ENCODE results near the gene MAGI1.

Gene MAGI1

DNA sequence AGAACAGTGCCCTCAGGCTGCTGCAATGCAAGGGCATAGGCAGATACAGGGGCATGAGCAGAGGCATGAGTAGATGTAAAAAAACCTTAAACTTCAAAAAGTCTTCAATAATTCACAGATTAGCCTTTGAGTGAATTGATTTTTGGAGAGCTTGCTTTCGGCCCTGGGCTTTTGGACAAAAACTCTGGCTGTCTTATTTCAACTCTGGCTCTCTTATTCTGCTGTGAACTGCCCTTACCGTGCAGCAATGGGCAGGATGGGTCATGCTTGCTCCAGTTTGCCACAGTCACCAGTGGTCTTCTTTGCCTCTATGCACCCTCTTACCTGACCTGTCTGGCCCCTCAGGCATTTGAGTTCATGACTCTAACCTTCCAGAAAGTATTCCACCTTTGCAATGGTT lies 555.7 kb downstream of the MAGI1 start:
- H3K4me3 ChIP-seq (replicated peaks; ENCODE audit: insufficient read depth, low read length): no peak overlapping the region
- no peaks in the 10 kb centered on the region for H3K27me3 ChIP-seq (ENCODE audit: insufficient read depth, poor library complexity, severe bottlenecking)
- no peak overlapping the region for H3K27ac ChIP-seq (replicated peaks)
- DNase-seq (ENCODE audit: low read depth in 1 of 2, low spot score in 1 of 2): no peak
- TF ChIP-seq GABPA (IDR thresholded peaks at IDR 0.05; ENCODE audit: low read depth): no peak
- TF ChIP-seq, protein P1, sequence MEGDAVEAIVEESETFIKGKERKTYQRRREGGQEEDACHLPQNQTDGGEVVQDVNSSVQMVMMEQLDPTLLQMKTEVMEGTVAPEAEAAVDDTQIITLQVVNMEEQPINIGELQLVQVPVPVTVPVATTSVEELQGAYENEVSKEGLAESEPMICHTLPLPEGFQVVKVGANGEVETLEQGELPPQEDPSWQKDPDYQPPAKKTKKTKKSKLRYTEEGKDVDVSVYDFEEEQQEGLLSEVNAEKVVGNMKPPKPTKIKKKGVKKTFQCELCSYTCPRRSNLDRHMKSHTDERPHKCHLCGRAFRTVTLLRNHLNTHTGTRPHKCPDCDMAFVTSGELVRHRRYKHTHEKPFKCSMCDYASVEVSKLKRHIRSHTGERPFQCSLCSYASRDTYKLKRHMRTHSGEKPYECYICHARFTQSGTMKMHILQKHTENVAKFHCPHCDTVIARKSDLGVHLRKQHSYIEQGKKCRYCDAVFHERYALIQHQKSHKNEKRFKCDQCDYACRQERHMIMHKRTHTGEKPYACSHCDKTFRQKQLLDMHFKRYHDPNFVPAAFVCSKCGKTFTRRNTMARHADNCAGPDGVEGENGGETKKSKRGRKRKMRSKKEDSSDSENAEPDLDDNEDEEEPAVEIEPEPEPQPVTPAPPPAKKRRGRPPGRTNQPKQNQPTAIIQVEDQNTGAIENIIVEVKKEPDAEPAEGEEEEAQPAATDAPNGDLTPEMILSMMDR (IDR thresholded peaks at IDR 0.05; ENCODE audit: insufficient read depth, low read length): no peak

DNA sequence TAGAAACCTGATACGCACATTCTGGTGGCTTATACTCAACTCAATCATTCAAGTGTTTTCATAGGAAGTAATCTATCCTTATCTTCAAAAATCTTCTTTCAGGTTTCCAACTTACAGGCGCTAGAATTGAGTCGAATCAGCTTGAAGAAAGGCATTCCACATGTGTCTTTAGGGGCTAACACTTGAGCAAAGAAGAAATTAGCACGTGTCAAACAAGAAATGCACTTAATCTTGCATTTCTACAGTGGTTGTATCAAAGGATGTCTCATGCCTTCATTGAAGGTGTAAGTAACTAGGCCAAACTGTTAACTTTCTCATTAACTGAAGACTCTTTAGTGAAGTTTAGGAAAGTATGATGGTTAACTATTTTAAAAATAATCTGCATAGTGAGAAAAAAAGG lies 557.6 kb downstream of the MAGI1 start:
- H3K4me3 ChIP-seq (replicated peaks; ENCODE audit: insufficient read depth, low read length): no peak overlapping the region
- no peak for DNase-seq (ENCODE audit: low read depth in 1 of 2, low spot score in 1 of 2)
- TF ChIP-seq GABPA (IDR thresholded peaks at IDR 0.05; ENCODE audit: low read depth) (no peak), SPI1 (IDR thresholded peaks at IDR 0.05; ENCODE audit: borderline replicate concordance, low read depth) (no peak), POLR2AphosphoS5 (IDR thresholded peaks at IDR 0.05; ENCODE audit: low read depth) (no peak)
- TF ChIP-seq, protein P1 (IDR thresholded peaks at IDR 0.05; ENCODE audit: insufficient read depth, low read length): no peak
- TF ChIP-seq, protein P2, sequence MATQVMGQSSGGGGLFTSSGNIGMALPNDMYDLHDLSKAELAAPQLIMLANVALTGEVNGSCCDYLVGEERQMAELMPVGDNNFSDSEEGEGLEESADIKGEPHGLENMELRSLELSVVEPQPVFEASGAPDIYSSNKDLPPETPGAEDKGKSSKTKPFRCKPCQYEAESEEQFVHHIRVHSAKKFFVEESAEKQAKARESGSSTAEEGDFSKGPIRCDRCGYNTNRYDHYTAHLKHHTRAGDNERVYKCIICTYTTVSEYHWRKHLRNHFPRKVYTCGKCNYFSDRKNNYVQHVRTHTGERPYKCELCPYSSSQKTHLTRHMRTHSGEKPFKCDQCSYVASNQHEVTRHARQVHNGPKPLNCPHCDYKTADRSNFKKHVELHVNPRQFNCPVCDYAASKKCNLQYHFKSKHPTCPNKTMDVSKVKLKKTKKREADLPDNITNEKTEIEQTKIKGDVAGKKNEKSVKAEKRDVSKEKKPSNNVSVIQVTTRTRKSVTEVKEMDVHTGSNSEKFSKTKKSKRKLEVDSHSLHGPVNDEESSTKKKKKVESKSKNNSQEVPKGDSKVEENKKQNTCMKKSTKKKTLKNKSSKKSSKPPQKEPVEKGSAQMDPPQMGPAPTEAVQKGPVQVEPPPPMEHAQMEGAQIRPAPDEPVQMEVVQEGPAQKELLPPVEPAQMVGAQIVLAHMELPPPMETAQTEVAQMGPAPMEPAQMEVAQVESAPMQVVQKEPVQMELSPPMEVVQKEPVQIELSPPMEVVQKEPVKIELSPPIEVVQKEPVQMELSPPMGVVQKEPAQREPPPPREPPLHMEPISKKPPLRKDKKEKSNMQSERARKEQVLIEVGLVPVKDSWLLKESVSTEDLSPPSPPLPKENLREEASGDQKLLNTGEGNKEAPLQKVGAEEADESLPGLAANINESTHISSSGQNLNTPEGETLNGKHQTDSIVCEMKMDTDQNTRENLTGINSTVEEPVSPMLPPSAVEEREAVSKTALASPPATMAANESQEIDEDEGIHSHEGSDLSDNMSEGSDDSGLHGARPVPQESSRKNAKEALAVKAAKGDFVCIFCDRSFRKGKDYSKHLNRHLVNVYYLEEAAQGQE (IDR thresholded peaks at IDR 0.05; ENCODE audit: insufficient replicate concordance, low read depth): no peak

DNA sequence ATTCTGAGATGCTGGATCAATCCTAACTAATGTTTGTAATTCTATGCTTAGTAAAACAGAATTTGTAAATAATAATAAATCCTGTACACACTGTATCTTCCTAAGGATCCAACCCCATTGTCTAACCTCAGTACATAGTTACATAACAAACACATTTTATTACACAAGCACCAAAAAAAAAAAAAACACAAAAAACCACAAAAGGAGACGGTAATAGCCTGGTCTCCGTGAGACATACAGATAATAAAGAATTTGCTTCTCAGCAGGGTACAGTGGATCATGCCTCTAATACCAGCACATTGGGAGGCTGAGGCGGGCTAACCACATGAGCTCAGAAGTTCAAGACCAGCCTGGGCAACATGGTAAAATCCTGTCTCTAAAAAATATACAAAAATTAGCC lies 558.7 kb downstream of the MAGI1 start:
- H3K4me3 ChIP-seq (replicated peaks; ENCODE audit: insufficient read depth, low read length): no peak overlapping the region
- TF ChIP-seq SPI1 (IDR thresholded peaks at IDR 0.05; ENCODE audit: borderline replicate concordance, low read depth): no peak
- TF ChIP-seq, protein P2 (IDR thresholded peaks at IDR 0.05; ENCODE audit: insufficient replicate concordance, low read depth): no peak
- no peak for TF ChIP-seq POLR2AphosphoS5 (IDR thresholded peaks at IDR 0.05; ENCODE audit: low read depth)
- no peak overlapping the region for H3K27ac ChIP-seq (replicated peaks)
- no peaks in the 10 kb centered on the region for H3K27me3 ChIP-seq (ENCODE audit: insufficient read depth, poor library complexity, severe bottlenecking)
- no peak for DNase-seq (ENCODE audit: low read depth in 1 of 2, low spot score in 1 of 2)

More for the DNA sequence above, 557.6 kb downstream of the MAGI1 start:
- no peaks in the 10 kb centered on the region for H3K27me3 ChIP-seq (ENCODE audit: insufficient read depth, poor library complexity, severe bottlenecking)
- no peak overlapping the region for H3K27ac ChIP-seq (replicated peaks)

DNA sequence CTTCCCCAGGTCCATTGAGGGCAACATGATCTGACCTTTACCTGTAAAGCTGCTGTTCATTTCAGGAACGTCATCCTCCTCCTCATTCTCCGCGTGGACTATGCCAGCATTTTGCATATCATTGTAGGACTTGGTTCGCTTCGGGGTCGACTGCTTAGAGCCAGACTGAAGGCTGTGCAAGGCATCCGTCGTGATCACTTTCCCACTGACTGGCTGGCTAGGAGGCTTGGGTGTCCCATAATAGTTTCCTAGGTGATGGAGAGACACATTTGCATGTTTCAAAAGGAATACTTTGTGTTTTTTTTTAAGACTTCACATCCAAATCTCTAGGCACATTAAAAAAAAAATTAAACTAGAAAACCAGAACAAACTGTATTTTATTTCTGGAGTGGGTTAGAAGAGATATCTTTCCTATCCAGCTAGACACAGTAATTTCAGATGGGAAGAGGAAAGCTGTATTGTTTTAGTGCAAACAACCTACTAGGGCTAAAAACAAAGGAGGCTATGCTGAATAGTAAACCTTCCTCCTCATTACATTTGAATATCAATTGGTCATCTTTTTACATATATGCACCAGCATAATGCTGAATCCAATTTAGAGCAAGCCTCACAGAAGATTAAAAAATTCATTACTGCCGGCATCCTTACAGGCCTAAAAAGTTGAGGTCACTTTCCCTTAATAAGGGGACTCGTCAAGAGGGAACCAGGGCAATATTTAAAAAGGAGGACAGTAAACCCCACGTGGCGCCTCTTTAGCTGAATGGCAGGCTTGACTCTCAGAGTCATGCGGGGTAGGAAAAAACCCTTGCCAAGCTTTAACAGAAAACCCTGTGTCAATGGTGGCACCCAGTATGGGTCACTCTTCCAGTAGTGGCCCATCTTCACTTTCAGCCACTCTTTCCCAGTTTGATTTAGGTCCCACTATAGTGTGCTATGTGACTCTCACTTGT lies 559.9 kb downstream of the MAGI1 start:
- no peak overlapping the region for H3K27ac ChIP-seq (replicated peaks)
- no peaks in the 10 kb centered on the region for H3K27me3 ChIP-seq (ENCODE audit: insufficient read depth, poor library complexity, severe bottlenecking)
- H3K4me3 ChIP-seq (replicated peaks; ENCODE audit: insufficient read depth, low read length): no peak overlapping the region
- TF ChIP-seq SPI1 (IDR thresholded peaks at IDR 0.05; ENCODE audit: borderline replicate concordance, low read depth): no peak
- no peak for TF ChIP-seq GABPA (IDR thresholded peaks at IDR 0.05; ENCODE audit: low read depth)
- TF ChIP-seq, protein P2 (IDR thresholded peaks at IDR 0.05; ENCODE audit: insufficient replicate concordance, low read depth): no peak
- no peak for TF ChIP-seq POLR2AphosphoS5 (IDR thresholded peaks at IDR 0.05; ENCODE audit: low read depth)
- TF ChIP-seq, protein P1 (IDR thresholded peaks at IDR 0.05; ENCODE audit: insufficient read depth, low read length): no peak
- no peak for DNase-seq (ENCODE audit: low read depth in 1 of 2, low spot score in 1 of 2)

Data from HL-60 (cell line).